Measurements from ENCODE around the gene TENM4.

- TF ChIP-seq ZNF311 (tag by site-specific recombination; IDR thresholded peaks at IDR 0.05; ENCODE audit: borderline replicate concordance) (no peak), CTCF (tag by site-specific recombination; IDR thresholded peaks at IDR 0.05) (no peak), ZNF10 (tag by site-specific recombination; IDR thresholded peaks at IDR 0.05) (no peak), ZNF580 (tag by site-specific recombination; IDR thresholded peaks at IDR 0.05) (no peak), REST (tag by site-specific recombination; IDR thresholded peaks at IDR 0.05) (no peak), KLF8 (tag by site-specific recombination; IDR thresholded peaks at IDR 0.05) (no peak), PRDM6 (tag by site-specific recombination; IDR thresholded peaks at IDR 0.05) (no peak)
Measured at GRCh38 chr11:78770931-78771330, 669.9 kb downstream of the TENM4 start.
